SK-N-SH treated with all-trans-retinoic acid at 6 μM for 48 hours (cell line): Measurements from ENCODE around the gene TMEM253.

Experiments
- ATAC-seq: fragments of 200-7000 bp; cut with Tn5 transposase; 3 replicates; pipeline ENCODE4 v1.9.1; 2020; ENCODE audit warnings: mild to moderate bottlenecking, moderate library complexity
- ARNTL ChIP-seq: fragments of 450-650 bp; formaldehyde crosslinking; IDR thresholded peaks from 2 replicates; pipeline ENCODE4 v1.5.0; 2020; ENCODE audit warnings: low read depth, mild to moderate bottlenecking, moderate library complexity, borderline replicate concordance
- BACH2 ChIP-seq: fragments of 250-450 bp; sonication (Bioruptor Pico); IDR thresholded peaks from 2 replicates; pipeline ENCODE4 v1.9.0; 2021; ENCODE audit warnings: mild to moderate bottlenecking, borderline replicate concordance
- CREB5 ChIP-seq: fragments of 250-450 bp; sonication (Bioruptor Pico); IDR thresholded peaks from 2 replicates; pipeline ENCODE4 v1.5.1; 2020; ENCODE audit warnings: low read depth, mild to moderate bottlenecking, moderate library complexity
- ISL1 ChIP-seq: fragments of 250-450 bp; sonication (Bioruptor Pico); IDR thresholded peaks from 2 replicates; pipeline ENCODE4 v2.1.2; 2022; ENCODE audit warnings: mild to moderate bottlenecking, moderate library complexity
- OSR1 ChIP-seq: fragments of 250-450 bp; sonication (Bioruptor Pico); IDR thresholded peaks from 2 replicates; pipeline ENCODE4 v1.8.0; 2022; ENCODE audit warnings: moderate library complexity, mild to moderate bottlenecking, inconsistent platforms
- PATZ1 ChIP-seq: fragments of 250-450 bp; sonication (Bioruptor Pico); IDR thresholded peaks from 2 replicates; pipeline ENCODE4 v1.8.0; 2020; ENCODE audit warnings: mild to moderate bottlenecking, moderate library complexity, borderline replicate concordance
- POU6F1 ChIP-seq: fragments of 250-450 bp; sonication (Bioruptor Pico); IDR thresholded peaks from 2 replicates; pipeline ENCODE4 v1.8.0; 2021; ENCODE audit warnings: low read depth, mild to moderate bottlenecking, moderate library complexity, borderline replicate concordance
- PPARA ChIP-seq: fragments of 250-450 bp; sonication (Bioruptor Pico); IDR thresholded peaks from 2 replicates; pipeline ENCODE4 v1.5.0; 2020; ENCODE audit warnings: mild to moderate bottlenecking, borderline replicate concordance
- RARB ChIP-seq: fragments of 250-450 bp; sonication (Bioruptor Pico); IDR thresholded peaks from 2 replicates; pipeline ENCODE4 v1.8.0; 2021; ENCODE audit warnings: mild to moderate bottlenecking, moderate library complexity
- SNAI2 ChIP-seq: fragments of 250-450 bp; sonication (Bioruptor Pico); IDR thresholded peaks from 2 replicates; pipeline ENCODE4 v1.5.0; 2020; ENCODE audit warnings: mild to moderate bottlenecking, moderate library complexity
- TCF4 ChIP-seq: fragments of 250-450 bp; sonication (Bioruptor Pico); IDR thresholded peaks from 2 replicates; pipeline ENCODE4 v1.8.0; 2021; ENCODE audit warnings: mild to moderate bottlenecking, moderate library complexity, borderline replicate concordance
- TOX ChIP-seq: fragments of 250-450 bp; sonication (Bioruptor Pico); IDR thresholded peaks from 2 replicates; pipeline ENCODE4 v1.8.0; 2021; ENCODE audit warnings: mild to moderate bottlenecking, moderate library complexity, borderline replicate concordance
- TSHZ2 ChIP-seq: fragments of 250-450 bp; sonication (Bioruptor Pico); IDR thresholded peaks from 2 replicates; pipeline ENCODE4 v1.5.0; 2020; ENCODE audit warnings: mild to moderate bottlenecking, moderate library complexity
- ZFP3 ChIP-seq: fragments of 250-450 bp; sonication (Bioruptor Pico); IDR thresholded peaks from 2 replicates; pipeline ENCODE4 v1.5.0; 2020; ENCODE audit warnings: mild to moderate bottlenecking, moderate library complexity
- ZNF565 ChIP-seq: fragments of 450-650 bp; formaldehyde crosslinking; conservative IDR thresholded peaks from 2 replicates; pipeline ENCODE4 v1.5.0; 2020; ENCODE audit warnings: low read depth, mild to moderate bottlenecking, moderate library complexity
- ZNF70 ChIP-seq: fragments of 450-650 bp; formaldehyde crosslinking; IDR thresholded peaks from 2 replicates; pipeline ENCODE4 v1.5.0; 2020; ENCODE audit warnings: mild to moderate bottlenecking, moderate library complexity

TMEM253 gene

GRCh38 chr14:21093018-21093417 lies 7.8 kb upstream of the TMEM253 start:
- ATAC-seq = no peak
- no peak for TF ChIP-seq ZNF565 (CRISPR knock-in tag)
- TF ChIP-seq TOX (CRISPR knock-in tag) = no peak
- TF ChIP-seq SNAI2 (CRISPR knock-in tag) = no peak
- no peak for TF ChIP-seq POU6F1 (CRISPR knock-in tag)

GRCh38 chr14:21093769-21094681 lies 6.8 kb upstream of the TMEM253 start:
- TF ChIP-seq PATZ1 (no peak), CREB5 (no peak), ARNTL (CRISPR knock-in tag) (no peak), RARB (CRISPR knock-in tag) (no peak), PPARA (no peak), OSR1 (CRISPR knock-in tag) (no peak), ZNF70 (CRISPR knock-in tag) (no peak), ZFP3 (CRISPR knock-in tag) (no peak)
- no peak for ATAC-seq

- ATAC-seq = no peak
- TF ChIP-seq ZFP3 (CRISPR knock-in tag) (no peak), TSHZ2 (CRISPR knock-in tag) (no peak), TCF4 (no peak), BACH2 (CRISPR knock-in tag) (no peak), ARNTL (CRISPR knock-in tag) (no peak), ISL1 (CRISPR knock-in tag) (no peak)
Measured at GRCh38 chr14:21095430-21096205, 5.2 kb upstream of the TMEM253 start.

- no peak for ATAC-seq
- TF ChIP-seq PPARA (no peak), ARNTL (CRISPR knock-in tag) (no peak)
Measured at GRCh38 chr14:21096438-21096837, 4.4 kb upstream of the TMEM253 start.
